ENCODE measurements around the gene GTPBP1. TPM values are rescaled to one million over a fixed set of nuclear protein-coding genes. Genes with fewer than 3 reads are reported as not detected.

GTPBP1 gene
- total RNA-seq, 4 donors from 2014 or later: 53.1 to 79.9 (median 72.7) TPM

DNA sequence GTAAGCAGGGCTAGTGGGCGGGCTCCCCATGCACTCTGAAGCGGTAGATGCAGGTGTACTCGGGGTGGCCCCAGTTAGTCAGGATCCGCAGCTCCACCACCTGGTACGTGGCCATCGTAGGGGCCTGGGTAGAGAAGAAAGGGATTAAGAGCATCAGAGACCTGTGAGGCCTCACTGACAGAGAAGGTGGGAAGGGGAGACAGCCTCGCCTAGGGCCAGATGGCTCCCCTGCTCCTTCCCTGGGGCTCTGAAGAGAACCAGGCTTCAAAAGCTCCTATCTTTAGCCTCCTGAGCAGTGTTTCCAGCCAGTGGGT is 30.5 kb downstream of the GTPBP1 start:
- no peak overlapping the region for H3K4me3 ChIP-seq (ENCODE audit: low read depth, poor library complexity, severe bottlenecking)
- no peak for DNase-seq (ENCODE audit: low spot score in 2 of 2)
- WGBS, 2 donors: 81 to 85% methylated on average over 7 of the region's 7 CpGs
- intact Hi-C loops (cut with DNase I; ENCODE audit: low total_unique reads): no loop called here
- no peak for TF ChIP-seq POLR2A (IDR thresholded peaks at IDR 0.05)
- TF ChIP-seq CTCF (IDR thresholded peaks at IDR 0.05): no peak

DNA sequence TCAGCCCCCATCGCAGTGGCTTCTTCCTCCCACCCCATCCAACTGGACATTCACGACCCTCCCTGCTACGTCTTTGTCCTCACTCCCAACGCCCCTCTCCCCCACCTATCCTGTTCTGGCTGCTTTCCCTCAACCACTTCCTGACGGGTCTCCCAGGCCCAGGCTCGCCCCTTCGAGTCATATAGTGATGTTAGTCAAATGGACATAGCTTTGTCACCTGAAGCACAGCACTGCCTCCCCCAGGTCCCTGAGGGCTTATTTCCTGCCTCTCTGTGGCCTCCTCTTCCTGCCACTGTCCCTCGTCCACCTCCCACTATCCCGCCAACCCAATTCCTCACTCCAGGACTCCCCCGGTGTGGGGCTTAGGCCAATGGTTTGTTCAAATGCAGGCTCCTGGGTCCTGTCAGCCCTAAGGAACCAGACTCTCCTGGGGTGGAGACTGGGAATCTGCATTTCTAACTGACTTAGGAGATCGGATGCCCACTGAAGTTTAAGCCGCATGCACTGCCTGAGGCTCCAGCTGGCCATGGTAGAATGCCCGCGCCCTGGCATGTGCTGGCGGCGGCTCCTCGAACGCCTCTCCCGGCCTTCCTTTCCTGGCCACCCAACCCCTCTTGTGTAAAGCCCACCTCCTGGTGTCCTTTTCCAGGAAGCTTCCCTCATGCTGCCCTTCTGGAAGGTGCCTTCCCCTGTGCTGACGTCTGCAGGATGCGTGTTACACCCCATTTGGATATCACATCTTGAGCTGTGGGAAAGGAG is 31.7 kb downstream of the GTPBP1 start:
- no peak overlapping the region for H3K4me3 ChIP-seq (ENCODE audit: low read depth, poor library complexity, severe bottlenecking)
- intact Hi-C loops (cut with DNase I; ENCODE audit: low total_unique reads): no loop called here
- no peak for DNase-seq (ENCODE audit: low spot score in 2 of 2)
- 79 to 88% methylated on average over 21 of the region's 21 CpGs for WGBS, 2 donors
- TF ChIP-seq POLR2A (IDR thresholded peaks at IDR 0.05): no peak
- TF ChIP-seq CTCF (IDR thresholded peaks at IDR 0.05): no peak

DNA sequence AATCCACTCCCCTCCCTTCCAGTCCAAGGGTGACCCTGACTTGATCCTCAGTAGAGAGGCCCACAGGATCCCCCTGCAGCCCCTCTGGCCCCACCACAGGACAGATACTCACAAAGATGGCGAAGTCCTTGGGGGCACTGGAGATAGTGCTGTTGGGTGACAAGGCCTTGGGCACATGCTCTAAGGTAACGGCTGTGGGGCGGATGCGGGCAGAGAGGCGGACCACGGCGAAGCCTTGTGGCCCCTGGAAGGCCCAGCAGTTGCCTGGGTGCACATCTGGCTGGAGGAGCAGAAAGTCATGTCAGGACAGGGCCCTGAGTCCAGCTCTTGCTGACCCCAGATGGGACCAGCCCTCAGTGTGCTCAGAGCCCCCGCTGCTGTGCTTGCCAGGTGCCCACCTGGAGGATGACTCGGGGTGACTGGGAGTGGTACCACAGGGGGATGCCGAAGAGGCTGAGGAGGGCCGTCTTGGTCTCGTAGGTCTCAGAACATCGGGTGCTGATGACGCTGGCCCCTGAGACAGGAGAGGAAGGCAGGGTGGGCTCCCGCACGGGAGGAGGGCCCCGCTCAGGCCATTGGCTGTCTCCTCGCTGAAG is 32.8 kb downstream of the GTPBP1 start:
- DNase-seq (ENCODE audit: low spot score in 2 of 2): no peak
- TF ChIP-seq POLR2A (IDR thresholded peaks at IDR 0.05) (no peak), CTCF (IDR thresholded peaks at IDR 0.05) (no peak)
- no peak overlapping the region for H3K4me3 ChIP-seq (ENCODE audit: low read depth, poor library complexity, severe bottlenecking)
- WGBS, 2 donors: 95% methylated on average over 17 to 18 of the region's 18 CpGs
- intact Hi-C loops (cut with DNase I; ENCODE audit: low total_unique reads): no loop called here

GRCh38 chr22:38739300-38740055 is 33.7 kb downstream of the GTPBP1 start:
- no peak for TF ChIP-seq POLR2A (IDR thresholded peaks at IDR 0.05)
- TF ChIP-seq CTCF (IDR thresholded peaks at IDR 0.05): no peak
- no peak for DNase-seq (ENCODE audit: low spot score in 2 of 2)
- WGBS, 2 donors: 90 to 96% methylated on average over 14 to 16 of the region's 20 CpGs
- intact Hi-C loops (cut with DNase I; ENCODE audit: low total_unique reads): no loop called here
- H3K4me3 ChIP-seq (ENCODE audit: low read depth, poor library complexity, severe bottlenecking): no peak overlapping the region

DNA sequence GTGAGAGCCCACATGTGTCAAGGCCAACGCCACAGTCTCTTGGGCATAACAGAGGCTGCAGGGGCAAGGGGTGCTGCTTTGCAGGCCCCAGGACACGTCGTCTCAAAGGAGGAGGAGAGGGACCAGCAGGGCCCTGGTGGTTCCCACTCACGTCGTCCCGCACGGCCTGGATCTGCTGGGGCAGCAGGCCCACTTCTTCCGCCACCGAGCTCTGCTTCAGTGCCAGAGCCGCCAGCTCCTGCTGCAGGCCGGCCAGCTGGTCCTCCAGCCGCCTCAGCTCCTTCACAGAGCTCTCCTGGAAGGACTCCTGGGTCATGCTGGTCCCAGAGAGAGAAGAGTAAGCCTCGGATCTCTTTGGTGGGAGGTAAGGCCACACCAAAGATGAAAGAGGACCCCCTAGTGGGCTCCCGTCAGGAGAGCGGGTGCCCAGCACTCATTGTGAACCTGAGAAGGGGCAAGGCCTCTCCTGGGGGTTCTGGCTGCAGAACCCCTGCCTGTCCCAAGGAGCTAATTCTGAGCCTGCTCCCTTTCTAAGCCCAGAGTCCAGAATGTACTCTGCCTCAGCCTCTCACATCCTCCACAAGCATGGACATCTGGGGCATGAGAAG is 34.5 kb downstream of the GTPBP1 start:
- TF ChIP-seq POLR2A (IDR thresholded peaks at IDR 0.05) (no peak), CTCF (IDR thresholded peaks at IDR 0.05) (no peak)

More for the DNA sequence above, 34.5 kb downstream of the GTPBP1 start:
- H3K4me3 ChIP-seq (ENCODE audit: low read depth, poor library complexity, severe bottlenecking): no peak overlapping the region
- intact Hi-C loops (cut with DNase I; ENCODE audit: low total_unique reads): no loop called here
- DNase-seq (ENCODE audit: low spot score in 2 of 2): no peak
- WGBS, 2 donors: 88 to 93% methylated on average over 11 to 15 of the region's 15 CpGs

Measured in lower leg skin (tissue), 4 donors.